ENCODE measurements around the gene AMPD3.

The AMPD3 gene

DNA sequence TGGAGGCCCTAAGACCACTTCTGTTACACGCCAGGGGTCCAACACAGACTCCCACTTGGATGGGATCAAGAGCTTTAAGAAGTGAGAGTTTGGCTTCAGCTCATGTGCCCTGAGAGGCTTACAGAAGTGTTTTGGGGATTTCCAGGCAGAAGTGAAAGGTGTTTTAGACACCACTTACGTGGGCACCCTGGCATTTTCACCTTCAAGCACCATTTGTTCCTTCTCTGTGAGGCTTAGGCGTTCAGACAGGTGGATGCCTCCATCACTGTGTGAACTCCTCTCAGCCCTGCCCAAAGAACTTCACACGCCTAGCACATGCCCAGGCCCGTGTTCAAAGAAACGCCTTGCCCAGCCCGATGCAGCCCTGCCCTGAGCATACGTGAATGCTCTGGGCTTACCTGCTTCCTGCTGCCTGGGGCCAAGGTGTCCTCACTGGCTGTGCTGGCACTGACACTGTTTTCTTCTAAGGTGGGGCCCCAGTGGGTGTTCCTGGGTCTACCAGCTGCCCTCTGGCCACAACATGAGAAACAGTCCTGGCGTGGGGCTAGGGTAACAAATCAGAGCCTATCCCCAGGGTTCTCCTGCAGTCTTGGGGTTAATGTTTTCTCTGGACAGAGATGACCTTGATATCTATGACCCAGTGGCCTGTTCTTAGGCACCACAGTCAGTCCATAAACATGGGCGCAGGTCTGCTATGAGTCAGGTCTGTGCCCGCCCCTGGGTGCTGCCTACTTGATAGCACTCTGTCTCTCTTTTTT lies 34.0 kb downstream of the AMPD3 start:
- DNase-seq: no peak

GRCh38 chr11:10490032-10490397 lies 35.0 kb downstream of the AMPD3 start:
- DNase-seq: no peak

DNA sequence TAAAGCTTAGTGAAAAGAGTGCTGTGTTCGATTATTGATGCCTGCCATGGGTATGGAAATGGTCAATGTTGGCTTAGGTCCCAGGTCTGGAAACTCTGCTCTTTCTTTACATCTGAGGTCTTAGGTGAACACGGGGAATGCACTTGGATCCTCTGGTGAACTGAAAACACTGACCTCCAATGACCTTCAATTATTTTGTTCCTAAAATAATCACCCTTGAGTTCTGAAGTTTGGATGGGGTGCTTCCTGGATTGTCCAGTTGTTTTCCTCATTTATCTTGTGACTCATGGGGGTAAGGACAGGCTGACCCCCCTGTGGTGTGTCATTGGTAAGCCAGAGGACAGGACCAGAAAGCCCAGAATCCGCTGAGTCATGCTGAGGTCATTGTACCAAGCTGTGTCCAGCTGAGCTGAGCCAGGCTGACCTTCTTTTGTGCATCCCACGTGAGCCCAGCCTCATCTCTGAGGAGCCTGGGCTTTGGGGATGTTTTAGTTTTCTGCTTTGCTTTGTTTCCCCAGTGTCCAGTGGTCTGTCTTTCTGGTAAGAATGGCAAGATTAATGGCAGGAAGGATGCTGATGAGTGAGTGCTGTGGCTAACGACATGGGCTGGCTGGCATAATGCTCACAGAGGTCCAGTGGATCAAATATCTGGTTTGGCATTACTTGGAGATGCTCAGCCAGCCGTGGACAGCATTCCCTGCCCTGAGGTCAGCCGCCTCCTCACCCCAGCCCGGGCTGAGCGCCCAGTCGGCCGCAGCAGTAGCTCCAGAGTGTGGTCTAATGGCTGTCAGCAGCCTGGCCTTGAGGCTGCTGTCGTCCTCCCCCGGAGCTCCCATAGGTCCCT lies 35.6 kb downstream of the AMPD3 start:
- DNase-seq: no peak

- no peak for DNase-seq
These were observed 37.0 kb downstream of the AMPD3 start for GRCh38 chr11:10492084-10492483.

- no peak for DNase-seq
These were observed 38.1 kb downstream of the AMPD3 start for GRCh38 chr11:10493041-10493663.

DNA sequence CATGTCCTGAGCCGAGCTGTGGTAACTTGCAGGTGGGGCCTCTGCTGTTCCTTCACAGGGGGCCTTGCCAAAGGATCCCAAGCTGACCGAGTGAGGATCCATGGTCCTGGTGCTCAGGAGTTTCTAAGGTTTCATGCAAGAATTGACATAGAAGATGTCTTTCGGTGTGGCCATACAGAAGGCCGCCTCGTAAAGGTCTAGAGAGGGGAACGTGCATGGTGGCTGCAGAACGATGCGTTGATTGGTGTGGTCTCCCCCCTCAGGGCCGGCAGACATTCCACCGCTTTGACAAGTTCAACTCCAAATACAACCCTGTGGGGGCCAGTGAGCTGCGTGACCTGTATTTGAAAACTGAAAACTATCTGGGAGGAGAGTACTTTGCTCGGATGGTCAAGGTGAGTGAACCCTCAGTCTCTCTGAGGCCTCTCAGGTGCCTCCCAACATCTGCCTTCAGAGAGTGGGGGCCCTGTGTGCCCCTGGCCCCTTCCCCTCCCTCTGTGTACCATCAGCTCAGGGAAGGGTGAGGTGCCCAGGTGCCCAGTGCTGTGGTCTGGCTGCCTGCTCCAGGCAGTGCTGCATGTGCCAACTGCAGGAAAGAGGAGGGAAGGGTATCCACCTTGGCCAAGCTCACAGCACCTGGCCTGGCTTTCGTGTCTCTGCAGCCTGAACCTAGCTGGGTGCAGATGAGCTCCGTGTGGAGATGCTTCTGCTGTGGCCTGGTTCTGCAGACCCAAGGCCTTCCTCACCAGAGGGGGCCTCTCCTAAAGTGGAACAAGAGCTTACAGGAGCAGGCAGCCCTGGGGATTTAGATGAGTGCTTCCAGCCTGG lies 39.8 kb downstream of the AMPD3 start:
- no peak for DNase-seq

DNA sequence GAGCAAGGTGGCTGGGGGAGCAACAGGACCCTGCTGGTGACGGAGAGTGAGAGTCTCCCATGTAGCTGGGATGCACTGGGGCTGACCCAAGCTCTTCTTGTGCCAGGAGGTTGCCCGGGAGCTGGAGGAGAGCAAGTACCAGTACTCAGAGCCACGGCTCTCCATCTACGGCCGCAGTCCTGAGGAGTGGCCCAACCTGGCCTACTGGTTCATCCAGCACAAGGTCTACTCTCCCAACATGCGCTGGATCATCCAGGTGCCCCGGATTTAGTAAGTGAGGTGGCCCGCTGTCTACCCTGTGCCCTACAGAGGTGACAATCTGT lies 40.4 kb downstream of the AMPD3 start:
- DNase-seq: no peak

DNA sequence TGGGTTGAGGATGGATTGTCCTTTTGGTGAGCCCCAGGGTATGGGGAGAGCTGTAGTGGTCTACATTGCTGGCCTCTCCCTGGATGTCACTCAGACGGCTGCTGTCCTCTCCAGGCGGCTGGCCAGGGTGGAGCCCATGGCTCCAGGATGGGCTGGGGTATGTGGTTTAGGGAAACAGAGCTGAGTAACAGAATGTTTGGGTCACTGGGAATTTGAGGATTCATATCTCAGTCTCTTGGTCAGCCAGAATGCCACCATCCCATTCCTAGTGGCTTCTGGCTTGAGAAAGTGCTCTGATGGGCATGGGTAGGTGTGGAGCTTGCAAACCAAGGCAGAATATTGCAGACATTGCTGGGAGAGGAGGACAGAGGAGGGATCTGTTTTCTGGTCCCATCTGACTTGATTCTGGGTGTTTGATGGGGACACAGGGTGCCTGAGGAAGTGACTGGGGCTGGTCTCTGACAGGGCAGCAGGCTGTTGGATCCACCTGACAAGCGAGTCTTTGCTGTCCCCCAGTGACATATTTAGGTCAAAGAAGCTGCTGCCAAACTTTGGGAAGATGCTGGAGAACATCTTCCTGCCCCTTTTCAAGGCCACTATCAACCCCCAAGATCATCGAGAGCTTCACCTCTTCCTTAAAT lies 41.4 kb downstream of the AMPD3 start:
- no peak for DNase-seq

DNA sequence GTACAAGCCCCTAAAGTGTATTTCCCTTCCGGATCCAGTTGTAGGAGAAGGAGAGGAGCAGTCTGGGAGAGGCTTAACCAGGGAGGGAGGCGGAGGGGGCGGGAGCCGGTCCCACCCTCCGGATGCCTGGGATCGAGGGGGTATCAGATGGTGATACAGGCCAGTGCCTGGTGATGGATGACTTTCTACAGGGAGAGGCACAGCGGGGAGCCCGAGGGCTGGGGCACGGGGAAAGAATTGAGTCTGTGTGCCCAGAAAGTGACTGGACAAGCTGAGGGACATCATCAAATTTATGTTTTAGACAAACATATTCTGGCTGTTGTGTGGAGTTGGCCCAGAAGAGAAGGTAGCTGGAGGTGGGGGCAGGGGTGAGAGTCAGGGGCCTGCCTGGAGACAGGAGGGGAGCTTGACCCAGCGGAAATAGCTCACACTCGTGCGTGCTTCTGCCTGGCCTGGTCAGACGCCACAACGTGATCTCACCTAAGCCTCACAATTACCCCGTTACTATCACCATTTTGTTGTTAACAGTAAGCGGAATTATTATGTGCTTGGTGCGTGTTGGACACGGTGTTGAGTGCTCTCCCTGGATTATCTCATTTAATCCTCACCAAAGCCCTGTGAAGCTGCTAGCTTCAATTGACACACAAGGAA lies 42.4 kb downstream of the AMPD3 start:
- no peak for DNase-seq

- DNase-seq: no peak
These were observed 42.9 kb downstream of the AMPD3 start for GRCh38 chr11:10498022-10498400.

- no peak for DNase-seq
These were observed 43.6 kb downstream of the AMPD3 start for GRCh38 chr11:10498426-10499250.

GRCh38 chr11:10499452-10499851 lies 44.4 kb downstream of the AMPD3 start:
- DNase-seq: peak in 1 of 2 experiments; percentile 22

DNA sequence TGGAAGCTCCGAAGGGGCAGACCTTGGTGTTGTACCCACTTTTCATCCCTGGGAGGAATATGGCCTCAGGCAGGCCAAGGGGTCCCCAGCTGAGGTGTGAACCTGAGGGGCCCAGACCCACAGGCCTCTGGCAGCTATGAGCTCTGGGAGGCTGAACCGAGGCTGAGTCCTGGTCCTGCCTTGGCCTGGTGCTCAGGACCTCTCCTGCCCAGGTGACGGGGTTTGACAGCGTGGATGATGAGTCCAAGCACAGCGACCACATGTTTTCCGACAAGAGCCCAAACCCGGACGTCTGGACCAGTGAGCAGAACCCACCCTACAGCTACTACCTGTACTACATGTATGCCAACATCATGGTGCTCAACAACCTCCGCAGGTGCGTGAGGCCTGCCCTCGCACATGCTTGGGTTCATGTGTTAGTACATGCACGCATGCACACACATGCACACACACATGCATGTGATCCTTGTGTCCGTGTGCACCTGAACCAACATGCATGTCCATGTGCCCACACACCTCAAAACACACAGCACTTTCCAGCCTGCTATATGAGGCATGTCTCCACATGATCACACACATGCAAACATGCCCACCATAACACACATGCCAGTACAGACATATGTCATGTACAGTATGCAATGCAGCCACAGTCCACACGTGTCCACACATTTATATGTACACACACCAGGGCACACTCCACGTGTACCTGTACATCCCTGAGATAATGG lies 45.0 kb downstream of the AMPD3 start:
- DNase-seq: no peak

DNA sequence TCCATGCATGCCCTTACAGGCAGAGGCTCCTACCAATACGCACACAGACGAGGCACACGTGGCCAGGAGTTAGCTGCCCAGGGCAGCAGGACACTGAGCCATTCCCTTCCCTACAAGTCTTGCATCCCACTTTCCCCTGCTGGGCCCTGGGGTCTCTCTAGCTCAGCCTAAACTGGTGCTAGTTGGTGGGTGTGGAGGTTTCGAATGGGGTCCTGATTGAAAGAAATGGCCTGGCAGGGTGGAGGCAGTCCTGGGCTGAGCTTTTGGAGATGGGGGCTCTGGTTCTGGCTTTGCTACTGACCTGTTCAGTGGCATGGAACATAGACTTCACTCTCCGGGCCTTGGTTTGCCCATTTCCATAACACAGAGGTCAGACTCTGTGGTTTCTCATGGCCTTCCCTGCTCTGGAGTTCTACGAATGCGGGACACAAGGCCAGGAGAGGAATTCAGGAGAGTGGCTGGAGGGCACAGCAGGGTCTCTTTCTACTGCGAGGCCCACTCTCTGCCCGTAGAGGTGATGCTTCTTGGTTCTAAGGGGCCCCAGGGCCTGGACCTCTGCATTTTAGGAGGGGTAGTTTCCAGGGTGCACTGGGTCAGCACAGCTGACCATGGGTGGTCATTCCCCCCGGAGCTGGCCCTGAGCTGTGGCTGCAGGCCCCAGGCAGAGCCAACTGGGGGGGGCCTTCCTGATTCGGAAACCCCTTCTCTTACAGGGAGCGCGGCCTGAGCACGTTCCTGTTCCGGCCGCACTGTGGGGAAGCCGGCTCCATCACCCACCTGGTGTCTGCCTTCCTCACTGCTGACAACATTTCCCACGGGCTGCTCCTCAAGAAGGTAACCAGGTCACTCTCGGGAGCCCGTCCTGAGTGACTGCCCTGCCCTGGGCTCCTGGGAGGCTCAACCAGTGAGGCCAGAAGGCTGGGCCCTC lies 46.0 kb downstream of the AMPD3 start:
- no peak for DNase-seq

GRCh38 chr11:10502065-10502680 lies 47.1 kb downstream of the AMPD3 start:
- no peak for DNase-seq

DNA sequence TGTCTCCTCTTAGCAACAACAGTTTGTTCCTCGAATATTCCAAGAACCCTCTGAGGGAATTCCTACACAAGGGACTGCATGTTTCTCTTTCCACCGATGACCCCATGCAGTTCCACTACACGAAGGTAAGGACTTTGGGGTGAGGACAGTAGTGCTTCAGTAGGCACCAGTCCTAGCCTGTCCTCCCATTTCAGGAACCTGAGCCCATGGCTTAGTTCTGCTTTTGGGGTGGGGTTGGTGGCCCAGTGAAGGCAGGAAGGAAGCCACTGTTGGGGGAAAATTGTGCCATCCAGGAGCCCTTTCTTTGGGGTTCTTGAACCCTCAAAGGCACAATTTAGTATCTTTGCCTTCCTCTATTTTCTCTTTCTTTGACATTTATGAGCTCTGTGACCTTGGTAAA lies 47.7 kb downstream of the AMPD3 start:
- DNase-seq: no peak

- no peak for DNase-seq
These were observed 48.2 kb downstream of the AMPD3 start for GRCh38 chr11:10503221-10503620.

GRCh38 chr11:10503777-10504480 lies 48.9 kb downstream of the AMPD3 start:
- DNase-seq: no peak
